Endothelial cell of umbilical vein (primary cell): ENCODE data around the gene COMMD9.

ENCODE experiments used
- CTCF ChIP-seq, 2 donors: IDR thresholded peaks; 1 replicate in 1 of 2; 2 replicates in 1 of 2; pipeline ENCODE4 v1.5.1; 2011; ENCODE audit warnings: low read length in 2 of 2, mild to moderate bottlenecking in 2 of 2, moderate library complexity in 2 of 2, control low read depth in 1 of 2, inconsistent platforms in 1 of 2, low read depth in 1 of 2; ENCODE audit not compliant: insufficient read depth in 1 of 2; ENCODE audit errors: extremely low read depth in 1 of 2
- POLR2A ChIP-seq: IDR thresholded peaks from 2 replicates; pipeline ENCODE4 v1.6.1; 2012; ENCODE audit warnings: low read depth, mild to moderate bottlenecking, control low read depth, low read length

DNA sequence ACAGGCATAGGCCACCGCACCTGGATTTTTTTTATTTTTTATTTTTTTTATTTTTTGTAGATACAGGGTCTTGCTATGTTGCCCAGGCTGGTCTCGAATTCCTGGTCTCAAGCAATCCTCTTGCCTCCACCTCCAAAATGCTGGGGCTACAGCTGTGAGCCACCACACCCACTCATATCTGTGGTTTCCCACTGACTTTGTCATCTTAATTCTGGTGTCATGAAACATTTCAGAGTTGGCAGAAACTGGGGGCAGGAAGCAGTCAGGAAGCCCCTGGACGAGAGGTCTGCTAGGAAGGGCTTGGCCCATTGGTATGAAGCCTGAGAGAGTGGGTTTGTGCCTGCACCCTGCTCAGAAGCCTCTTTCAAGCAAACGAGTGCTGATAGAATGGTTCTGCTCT, 49.1 kb downstream of the COMMD9 start:
- TF ChIP-seq CTCF (IDR thresholded peaks at IDR 0.05; ENCODE audit: extremely low read depth in 1 of 2, insufficient read depth in 1 of 2, low read depth in 1 of 2, low read length in 2 of 2) (no peak), POLR2A (no peak)
